BE2C (cell line): ENCODE measurements around the gene FZR1.

Experiments used
- DNase-seq: peaks from one replicate; pipeline ENCODE4 v3.0.0-alpha.2; 2020
- H3K27me3 ChIP-seq: fragments of 250-450 bp; sonication (Bioruptor Pico); 2 replicates; pipeline ENCODE4 v1.5.1; 2020; ENCODE audit warnings: mild to moderate bottlenecking
- H3K36me3 ChIP-seq: fragments of 250-450 bp; sonication (Bioruptor Pico); 2 replicates; pipeline ENCODE4 v1.5.1; 2020; ENCODE audit warnings: mild to moderate bottlenecking
- H3K4me1 ChIP-seq: fragments of 250-450 bp; sonication (Bioruptor Pico); 2 replicates; pipeline ENCODE4 v1.5.1; 2020
- H3K4me3 ChIP-seq: 2 replicates; pipeline ENCODE4 v1.5.1; 2011; ENCODE audit warnings: low read depth, low read length
- H3K9me3 ChIP-seq: fragments of 250-450 bp; sonication (Bioruptor Pico); 2 replicates; pipeline ENCODE4 v1.5.1; 2020
- CTCF ChIP-seq: IDR thresholded peaks from 2 replicates; pipeline ENCODE4 v1.5.1; 2012; ENCODE audit warnings: mild to moderate bottlenecking, low read depth, low read length

FZR1 gene

GRCh38 chr19:3459089-3459881, 46.8 kb upstream of the FZR1 start:
- no peaks in the 10 kb centered on the region for H3K9me3 ChIP-seq
- no peak for TF ChIP-seq CTCF
- peaks cover 41% of the 10 kb centered on the region for H3K36me3 ChIP-seq
- DNase-seq: no peak
- no peaks in the 10 kb centered on the region for H3K27me3 ChIP-seq
- peaks cover 4% of the 10 kb centered on the region for H3K4me1 ChIP-seq
- H3K4me3 ChIP-seq: no peak overlapping the region

- no peaks in the 10 kb centered on the region for H3K27me3 ChIP-seq
- peaks cover 33% of the 10 kb centered on the region for H3K36me3 ChIP-seq
- no peak overlapping the region for H3K4me3 ChIP-seq
- DNase-seq: no peak
- no peak for TF ChIP-seq CTCF
- peaks cover 4% of the 10 kb centered on the region for H3K4me1 ChIP-seq
- H3K9me3 ChIP-seq: no peaks in the 10 kb centered on the region
These were observed 46.0 kb upstream of the FZR1 start for GRCh38 chr19:3459965-3460582.

- TF ChIP-seq CTCF: no peak
- H3K36me3 ChIP-seq: peaks cover 20% of the 10 kb centered on the region
- no peaks in the 10 kb centered on the region for H3K9me3 ChIP-seq
- H3K27me3 ChIP-seq: no peaks in the 10 kb centered on the region
- DNase-seq: no peak
- peaks cover 4% of the 10 kb centered on the region for H3K4me1 ChIP-seq
- no peak overlapping the region for H3K4me3 ChIP-seq
These were observed 43.0 kb upstream of the FZR1 start for GRCh38 chr19:3462991-3463713.

- no peak for TF ChIP-seq CTCF
- Histone ChIP-seq H3K9me3 (no peaks in the 10 kb centered on the region), H3K4me3 (no peak overlapping the region), H3K36me3 (peaks cover 20% of the 10 kb centered on the region), H3K4me1 (peaks cover 4% of the 10 kb centered on the region), H3K27me3 (no peaks in the 10 kb centered on the region)
- DNase-seq: no peak
These were observed 42.2 kb upstream of the FZR1 start for GRCh38 chr19:3463714-3464586.

GRCh38 chr19:3464587-3465235, 41.4 kb upstream of the FZR1 start:
- no peaks in the 10 kb centered on the region for H3K9me3 ChIP-seq
- no peaks in the 10 kb centered on the region; the same call in 1 of the 2 replicates for H3K4me1 ChIP-seq
- no peak for TF ChIP-seq CTCF
- peaks cover 20% of the 10 kb centered on the region for H3K36me3 ChIP-seq
- no peaks in the 10 kb centered on the region for H3K27me3 ChIP-seq
- no peak overlapping the region for H3K4me3 ChIP-seq
- DNase-seq: no peak
